DLD1 (cell line): ENCODE results near the gene WSB2.

ENCODE experiments used
- in situ Hi-C: cut with HindIII; loops from 2 replicates; pipeline ENCODE4 v1.10.0; 2017; ENCODE audit warnings: low sequenced_read_pairs

Gene WSB2

DNA sequence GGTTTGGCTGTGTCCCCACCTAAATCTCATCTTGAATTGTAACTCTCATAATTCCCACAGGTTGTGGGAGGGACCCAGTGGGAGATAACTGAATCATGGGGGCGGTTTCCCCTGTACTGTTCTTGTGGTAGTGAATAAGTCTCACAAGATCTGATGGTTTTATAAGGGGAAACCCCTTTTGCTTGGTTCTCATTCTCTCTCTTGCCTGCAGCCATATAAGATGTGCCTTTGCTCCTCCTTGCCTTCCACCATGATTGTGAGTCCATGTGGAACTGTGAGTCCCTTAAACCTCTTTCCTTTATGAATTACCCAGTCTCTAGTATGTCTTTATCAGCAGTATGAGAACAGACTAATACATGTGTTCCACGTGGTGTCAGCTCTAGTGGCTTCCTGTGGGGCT, 61.2 kb downstream of the WSB2 start:
- in situ Hi-C loops = loop anchor here (10.0 kb wide), 1 partner anchor 145 kb away; no protein-coding TSS in a partner anchor

DNA sequence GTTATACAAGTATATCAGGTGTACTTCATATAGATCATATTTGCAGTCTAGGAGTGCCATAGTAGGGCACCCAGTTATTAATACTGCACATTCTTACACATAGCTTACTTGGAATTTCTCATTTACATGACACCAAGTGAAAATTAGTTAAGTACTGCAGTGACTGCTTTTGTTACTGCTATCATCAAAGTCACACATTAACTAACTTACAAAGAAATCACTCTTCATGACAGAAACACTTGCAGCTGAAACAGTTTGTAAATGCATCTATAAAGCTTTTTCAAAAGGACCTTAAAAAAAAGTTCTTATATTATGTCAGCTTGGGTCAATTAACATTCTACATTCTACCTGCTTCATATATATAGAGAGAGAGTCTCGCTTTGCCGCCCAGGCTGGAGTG, 62.3 kb downstream of the WSB2 start:
- in situ Hi-C loops = loop anchor here (10.0 kb wide), 1 partner anchor 144 kb away; no protein-coding TSS in a partner anchor

DNA sequence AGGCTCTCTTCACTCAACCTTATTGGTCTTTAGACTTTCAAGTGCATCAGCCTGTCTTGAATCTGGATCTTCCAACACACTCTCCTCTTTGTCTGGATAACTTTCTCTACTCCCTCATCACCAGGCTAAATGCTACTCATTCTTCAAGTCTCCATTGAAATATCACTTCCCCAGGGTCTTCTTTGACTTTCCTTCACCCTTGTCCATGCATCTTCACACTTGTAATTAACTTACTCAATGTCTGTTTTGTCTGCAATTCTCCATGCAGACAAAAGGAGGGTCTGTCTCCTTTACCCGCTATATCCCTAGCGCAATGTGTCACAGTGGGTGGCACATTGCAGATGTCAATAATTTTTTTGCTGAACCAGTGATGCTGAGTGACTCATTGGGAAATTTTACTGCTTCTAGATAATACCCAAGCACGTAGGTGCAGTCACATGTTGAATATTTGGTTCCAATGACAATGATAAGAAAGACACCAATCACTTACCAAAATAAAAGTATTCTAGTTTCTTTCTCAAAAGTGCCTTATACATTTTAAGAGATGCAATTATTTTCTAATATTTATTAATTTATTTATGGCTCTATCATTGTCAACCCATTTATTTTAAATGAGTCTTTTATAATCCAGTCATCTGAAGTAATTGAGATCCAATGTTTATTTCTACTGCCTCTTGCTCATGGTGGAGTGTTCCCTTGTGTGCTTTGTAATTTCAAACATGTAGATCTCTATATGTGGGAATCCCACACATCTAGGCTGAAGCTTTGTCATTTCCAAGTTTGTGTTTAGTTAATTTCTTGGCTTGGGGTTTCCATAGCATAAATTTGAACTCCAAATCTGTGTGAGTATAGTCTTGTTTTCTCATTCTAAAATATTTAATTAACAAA, 66.2 kb downstream of the WSB2 start:
- in situ Hi-C loops = loop anchor here (10.0 kb wide), 1 partner anchor 140 kb away; no protein-coding TSS in a partner anchor

GRCh38 chr12:117986705-117987469, 74.1 kb downstream of the WSB2 start:
- in situ Hi-C loops = no loop called here

GRCh38 chr12:117985182-117985581, 75.8 kb downstream of the WSB2 start:
- in situ Hi-C loops = no loop called here
